ENCODE results near the gene GLIS1. TPM values are rescaled to one million over a fixed set of nuclear protein-coding genes. Genes with fewer than 3 reads are reported as not detected.
"Not testable (repeated sequence)": the region's sequence is repeated elsewhere in the genome, so short reads cannot be mapped to it uniquely, and the experiment has no call there.

GLIS1 gene
- total and polyA plus RNA-seq, 9 donors: 0.12 to 2.9 (median 0.48) TPM; not detected in 1

DNA sequence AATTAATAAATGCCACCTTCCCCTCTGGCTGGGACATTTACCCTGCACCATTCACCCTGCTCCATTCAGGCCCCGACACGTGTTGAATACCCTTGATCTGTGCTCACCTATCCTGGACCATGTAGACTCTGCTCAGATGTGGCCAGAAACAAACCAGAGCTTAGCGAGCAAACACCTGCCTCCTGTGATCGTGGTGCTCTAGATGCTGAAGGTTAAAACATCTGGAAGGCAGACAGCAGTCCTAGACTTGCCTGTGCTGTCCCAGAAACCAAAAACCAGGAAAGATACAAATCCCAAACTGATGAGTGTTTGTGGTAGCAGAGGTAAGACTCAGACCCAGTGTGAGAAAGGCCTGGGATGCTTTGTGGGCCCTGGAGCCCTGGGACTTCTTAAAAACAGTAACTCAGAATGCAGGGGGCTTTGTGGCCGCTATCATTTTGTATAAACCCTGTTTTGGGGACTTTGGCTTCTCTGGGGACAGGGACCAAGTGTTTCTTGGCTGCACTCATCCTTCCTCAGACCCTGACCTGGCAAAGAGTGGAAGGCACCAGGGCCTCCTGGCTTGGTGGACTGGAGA lies 180.1 kb downstream of the GLIS1 start:
- TF ChIP-seq, protein P1, sequence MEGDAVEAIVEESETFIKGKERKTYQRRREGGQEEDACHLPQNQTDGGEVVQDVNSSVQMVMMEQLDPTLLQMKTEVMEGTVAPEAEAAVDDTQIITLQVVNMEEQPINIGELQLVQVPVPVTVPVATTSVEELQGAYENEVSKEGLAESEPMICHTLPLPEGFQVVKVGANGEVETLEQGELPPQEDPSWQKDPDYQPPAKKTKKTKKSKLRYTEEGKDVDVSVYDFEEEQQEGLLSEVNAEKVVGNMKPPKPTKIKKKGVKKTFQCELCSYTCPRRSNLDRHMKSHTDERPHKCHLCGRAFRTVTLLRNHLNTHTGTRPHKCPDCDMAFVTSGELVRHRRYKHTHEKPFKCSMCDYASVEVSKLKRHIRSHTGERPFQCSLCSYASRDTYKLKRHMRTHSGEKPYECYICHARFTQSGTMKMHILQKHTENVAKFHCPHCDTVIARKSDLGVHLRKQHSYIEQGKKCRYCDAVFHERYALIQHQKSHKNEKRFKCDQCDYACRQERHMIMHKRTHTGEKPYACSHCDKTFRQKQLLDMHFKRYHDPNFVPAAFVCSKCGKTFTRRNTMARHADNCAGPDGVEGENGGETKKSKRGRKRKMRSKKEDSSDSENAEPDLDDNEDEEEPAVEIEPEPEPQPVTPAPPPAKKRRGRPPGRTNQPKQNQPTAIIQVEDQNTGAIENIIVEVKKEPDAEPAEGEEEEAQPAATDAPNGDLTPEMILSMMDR (IDR thresholded peaks at IDR 0.05): no peak
- TF ChIP-seq POLR2A (IDR thresholded peaks at IDR 0.05) (no peak), EP300 (IDR thresholded peaks at IDR 0.05) (no peak)
- H3K27me3 ChIP-seq: no peaks in the 10 kb centered on the region
- H3K9me3 ChIP-seq: no peaks in the 10 kb centered on the region
- intact Hi-C loops (cut with DNase I): no loop called here
- H3K27ac ChIP-seq: no peak overlapping the region
- H3K4me1 ChIP-seq (ENCODE audit: insufficient read depth): no peaks in the 10 kb centered on the region
- DNase-seq: peak in 1 of 5 donors; percentile 3
- no peak overlapping the region for H3K4me3 ChIP-seq
- WGBS, 3 donors: 66 to 86% (median 72%) methylated on average over 5 of the region's 5 CpGs
- no peaks in the 10 kb centered on the region for H3K36me3 ChIP-seq

DNA sequence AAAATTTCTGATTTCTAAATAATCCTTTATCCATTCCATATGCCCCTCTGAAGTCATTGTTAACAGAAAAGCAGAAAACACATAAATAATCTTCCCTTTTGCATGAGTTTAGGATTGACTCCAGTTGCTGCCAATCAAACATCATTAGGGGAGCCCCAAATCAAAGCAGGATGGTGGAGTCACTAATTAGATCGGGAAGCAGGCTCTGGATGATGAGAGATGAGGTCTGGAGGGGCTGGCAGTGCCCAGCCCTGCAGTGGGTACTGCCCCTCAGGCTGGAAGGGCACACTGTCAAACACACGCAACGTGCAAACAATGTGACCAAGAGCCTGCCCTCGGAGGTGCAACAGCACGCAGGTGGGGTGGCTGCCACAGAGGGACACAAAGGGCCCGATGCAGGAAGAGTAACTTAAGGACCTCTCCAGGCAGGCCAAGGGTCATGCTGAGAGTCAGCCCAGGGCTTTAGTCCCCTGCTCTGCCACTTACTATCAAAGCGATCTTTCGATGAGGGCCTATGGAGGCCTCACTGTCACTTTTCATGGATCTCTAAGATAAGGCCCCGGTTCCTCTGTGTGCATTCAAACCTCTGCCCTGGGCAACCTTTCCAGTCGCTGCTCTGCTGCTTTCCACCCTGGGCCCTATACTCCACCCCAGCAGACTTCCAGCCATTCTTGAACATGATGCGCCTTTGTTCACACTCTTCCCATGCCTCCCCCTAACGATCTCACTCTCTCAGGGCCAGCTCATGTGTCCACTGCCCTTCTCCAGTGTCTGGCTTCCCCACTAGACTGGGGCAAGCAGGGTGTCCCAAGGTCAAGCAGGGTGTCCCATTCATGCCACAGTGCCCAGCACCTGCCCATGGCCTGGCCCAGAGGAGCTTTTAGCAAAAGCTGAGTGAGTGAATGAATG lies 180.9 kb downstream of the GLIS1 start:
- intact Hi-C loops (cut with DNase I): no loop called here
- Histone ChIP-seq H3K9me3 (no peaks in the 10 kb centered on the region), H3K36me3 (no peaks in the 10 kb centered on the region), H3K27ac (no peak overlapping the region), H3K27me3 (no peaks in the 10 kb centered on the region), H3K4me3 (no peak overlapping the region), H3K4me1 (ENCODE audit: insufficient read depth) (no peaks in the 10 kb centered on the region)
- TF ChIP-seq EP300 (IDR thresholded peaks at IDR 0.05): no peak
- TF ChIP-seq, protein P1 (IDR thresholded peaks at IDR 0.05): no peak
- TF ChIP-seq POLR2A (IDR thresholded peaks at IDR 0.05): no peak
- 81 to 88% (median 87%) methylated on average over 12 of the region's 12 CpGs for WGBS, 3 donors
- peak in 2 of 5 donors; percentile 8 to 16 for DNase-seq

DNA sequence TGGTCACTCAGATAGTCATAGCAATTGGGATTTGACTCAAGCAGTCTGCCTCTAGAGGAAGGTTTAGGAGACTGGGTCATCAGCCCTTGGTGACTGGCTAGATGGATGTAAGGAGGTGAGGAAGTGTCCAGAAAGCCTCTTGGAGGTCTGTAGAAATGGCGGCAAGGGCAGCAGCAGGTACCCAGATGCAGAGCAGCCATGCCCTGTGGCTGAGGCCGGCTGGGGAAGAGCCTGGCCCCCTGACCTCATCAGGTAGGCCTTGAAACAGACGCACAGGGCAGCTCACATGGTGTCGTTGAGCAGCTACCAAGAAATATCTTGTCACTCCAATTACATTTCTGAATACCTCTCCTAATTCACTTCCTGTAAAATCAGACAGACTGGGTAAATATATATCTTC lies 181.6 kb downstream of the GLIS1 start:
- no peaks in the 10 kb centered on the region for H3K4me1 ChIP-seq (ENCODE audit: insufficient read depth)
- 73 to 82% (median 82%) methylated on average over 4 of the region's 4 CpGs for WGBS, 3 donors
- no peaks in the 10 kb centered on the region for H3K27me3 ChIP-seq
- no peaks in the 10 kb centered on the region for H3K36me3 ChIP-seq
- no peak overlapping the region for H3K4me3 ChIP-seq
- TF ChIP-seq POLR2A (IDR thresholded peaks at IDR 0.05): no peak
- TF ChIP-seq, protein P1 (IDR thresholded peaks at IDR 0.05): no peak
- TF ChIP-seq EP300 (IDR thresholded peaks at IDR 0.05): no peak
- no peak for DNase-seq
- no peak overlapping the region for H3K27ac ChIP-seq
- intact Hi-C loops (cut with DNase I): no loop called here
- no peaks in the 10 kb centered on the region for H3K9me3 ChIP-seq

DNA sequence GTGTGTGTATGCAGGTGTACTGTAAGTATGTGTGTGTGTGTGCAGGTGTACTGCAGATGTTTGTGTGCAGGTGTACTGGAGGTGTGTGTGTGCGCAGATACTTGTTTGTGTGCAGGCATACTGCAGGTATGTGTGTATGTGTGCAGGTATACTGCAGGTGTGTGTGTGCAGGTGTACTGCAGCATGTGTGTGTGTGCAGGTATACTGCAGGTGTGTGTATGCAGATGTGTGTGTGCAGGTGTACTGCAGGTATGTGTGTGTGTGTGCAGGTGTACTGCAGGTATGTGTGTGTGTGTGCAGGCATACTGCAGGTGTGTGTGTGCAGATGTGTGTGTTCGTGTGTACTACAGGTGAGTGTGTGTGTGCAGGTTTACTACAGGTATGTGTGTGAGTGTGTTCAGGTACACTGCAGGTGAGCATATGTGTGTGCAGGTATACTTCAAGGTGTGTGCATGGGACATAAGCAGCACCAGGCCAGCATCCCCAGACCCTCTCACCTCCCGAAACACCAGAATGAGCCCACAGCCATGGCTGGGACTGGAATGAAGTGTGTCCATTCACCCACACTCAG lies 182.2 kb downstream of the GLIS1 start:
- intact Hi-C loops (cut with DNase I): no loop called here
- DNase-seq: peak in 2 of 5 donors; percentile 2 to 5
- no peak for TF ChIP-seq EP300 (IDR thresholded peaks at IDR 0.05)
- TF ChIP-seq, protein P1 (IDR thresholded peaks at IDR 0.05): no peak
- no peak for TF ChIP-seq POLR2A (IDR thresholded peaks at IDR 0.05)

DNA sequence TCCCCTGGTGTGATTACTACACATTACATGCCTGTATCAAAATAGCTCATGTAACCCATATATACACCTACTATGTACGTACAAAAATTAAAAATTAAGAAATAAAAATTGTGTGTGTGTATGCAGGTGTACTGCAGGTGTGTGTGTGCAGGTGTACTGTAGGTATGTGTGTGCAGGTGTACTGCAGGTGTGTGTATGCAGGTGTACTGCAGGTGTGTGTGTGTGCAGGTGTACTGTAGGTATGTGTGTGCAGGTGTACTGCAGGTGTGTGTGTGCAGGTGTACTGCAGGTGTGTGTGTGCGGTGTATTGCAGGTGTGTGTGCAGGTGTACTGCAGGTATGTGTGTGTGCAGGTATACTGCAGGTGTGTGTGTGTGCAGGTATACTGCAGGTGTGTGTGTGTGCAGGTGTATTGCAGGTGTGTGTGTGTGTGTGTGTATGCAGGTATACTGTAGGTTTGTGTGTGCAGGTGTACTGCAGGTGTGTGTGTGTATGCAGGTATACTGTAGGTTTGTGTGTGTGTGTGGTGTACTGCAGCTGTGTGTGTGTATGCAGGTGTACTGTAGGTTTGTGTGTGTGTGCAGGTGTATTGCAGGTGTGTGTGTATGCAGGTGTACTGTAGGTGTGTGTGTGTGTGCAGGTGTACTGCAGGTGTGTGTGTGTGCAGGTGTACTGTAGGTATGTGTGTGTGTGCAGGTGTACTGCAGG lies 183.2 kb downstream of the GLIS1 start:
- peak in 1 of 5 donors; percentile 1 for DNase-seq
- H3K4me1 ChIP-seq (ENCODE audit: insufficient read depth); H3K36me3 ChIP-seq; H3K27me3 ChIP-seq; H3K27ac ChIP-seq; intact Hi-C loops (cut with DNase I); H3K9me3 ChIP-seq; H3K4me3 ChIP-seq: not testable (repeated sequence)
- WGBS, 3 donors: 86 to 88% (median 88%) methylated on average over 2 of the region's 2 CpGs

More for the DNA sequence above, 182.2 kb downstream of the GLIS1 start:
- Histone ChIP-seq H3K4me3 (no peak overlapping the region), H3K27me3 (no peaks in the 10 kb centered on the region), H3K9me3 (no peaks in the 10 kb centered on the region), H3K4me1 (ENCODE audit: insufficient read depth) (no peaks in the 10 kb centered on the region), H3K27ac (no peak overlapping the region), H3K36me3 (no peaks in the 10 kb centered on the region)
- 94 to 98% (median 96%) methylated on average over 3 of the region's 3 CpGs for WGBS, 3 donors

All from ovary (tissue), 9 donors.